Stimulated activated CD4-positive, alpha-beta T cell treated with anti-CD3 and anti-CD28 coated beads, TNF-alpha, amount 100 ng/mL, for 1 hour (primary cell): ENCODE data around the gene PSMD14.

Experiments
- DNase-seq, 3 donors: peaks; one replicate each; pipeline ENCODE4 v3.0.0-alpha.2; 2020; ENCODE audit warnings: low read depth in 3 of 3, low spot score in 1 of 3

Gene PSMD14

DNA sequence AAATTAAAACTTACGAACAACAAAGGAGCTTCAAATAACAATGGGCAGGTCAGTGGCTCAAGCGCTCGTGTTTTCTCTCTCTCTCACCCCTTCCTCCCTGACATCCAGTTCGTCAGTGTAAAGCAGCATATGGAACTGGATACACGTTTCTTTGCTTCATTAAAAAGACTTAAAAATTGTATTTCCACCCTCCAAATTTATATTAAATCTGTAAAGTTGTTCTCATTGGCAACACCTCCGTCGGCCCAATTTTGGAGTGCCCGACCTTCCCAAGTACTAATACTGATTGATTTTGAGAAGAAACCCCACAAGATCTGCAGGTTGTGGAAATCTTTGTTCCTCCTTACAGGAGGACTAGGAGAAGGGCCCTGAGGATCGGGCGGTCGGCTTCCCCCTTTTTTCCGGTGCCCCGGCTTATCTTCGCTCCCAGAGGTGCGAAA lies 110.1 kb downstream of the PSMD14 start:
- DNase-seq = no peak

- no peak for DNase-seq
These were observed 110.8 kb downstream of the PSMD14 start for GRCh38 chr2:161418715-161419637.

- DNase-seq = no peak
These were observed 111.5 kb downstream of the PSMD14 start for GRCh38 chr2:161419638-161420190.

DNA sequence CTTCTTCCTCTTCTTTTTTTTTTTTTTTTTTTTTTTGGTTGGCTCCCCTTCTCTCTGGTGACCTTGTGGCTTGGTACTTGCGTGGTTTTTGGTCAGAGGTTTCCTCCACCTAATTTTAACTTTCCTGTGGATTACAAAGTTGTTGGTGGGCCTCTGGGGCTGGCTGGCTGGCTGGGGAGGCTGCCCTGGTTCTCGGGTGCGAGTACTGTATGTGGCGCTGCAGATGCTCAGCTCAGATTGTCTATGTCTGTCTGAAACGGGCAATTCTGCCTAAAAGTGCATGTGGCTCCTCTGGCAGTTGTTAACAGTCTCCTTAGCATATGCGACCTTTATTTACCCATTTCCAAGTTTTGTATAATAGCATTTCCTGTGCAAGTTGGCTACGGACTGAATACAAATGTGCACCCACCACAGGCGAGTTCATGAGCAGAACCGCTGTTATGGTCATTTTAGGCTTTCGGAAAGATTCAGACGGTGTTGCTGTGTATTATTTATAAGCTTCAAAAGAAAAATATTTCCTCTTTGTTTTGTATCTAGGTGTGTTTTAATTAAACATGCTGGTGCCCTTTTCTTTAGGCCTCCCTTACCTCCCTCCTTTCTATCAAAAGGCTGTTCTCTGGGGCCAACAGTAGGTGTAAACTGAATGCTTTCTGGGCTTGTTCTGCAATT lies 112.3 kb downstream of the PSMD14 start:
- no peak for DNase-seq

DNA sequence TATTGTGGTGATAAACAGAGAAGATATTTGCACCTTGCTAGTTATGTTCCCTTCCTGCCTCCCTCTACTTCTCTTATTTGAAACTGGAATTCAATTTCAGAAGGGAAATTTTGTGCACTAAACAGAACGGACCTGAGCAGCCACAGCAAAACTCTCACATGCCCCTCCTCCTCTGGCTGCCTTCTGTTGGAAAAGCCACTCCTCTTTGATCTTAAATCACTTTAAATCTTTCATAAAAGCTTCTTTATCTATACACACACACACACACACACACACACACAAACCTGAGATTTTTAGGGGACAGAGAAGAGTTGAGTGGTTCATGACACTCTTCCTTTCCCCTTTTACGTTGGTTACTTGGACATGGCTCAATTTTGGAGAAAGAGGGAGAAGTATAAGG lies 113.5 kb downstream of the PSMD14 start:
- DNase-seq = no peak

- DNase-seq = no peak
These were observed 114.7 kb downstream of the PSMD14 start for GRCh38 chr2:161422816-161423403.

DNA sequence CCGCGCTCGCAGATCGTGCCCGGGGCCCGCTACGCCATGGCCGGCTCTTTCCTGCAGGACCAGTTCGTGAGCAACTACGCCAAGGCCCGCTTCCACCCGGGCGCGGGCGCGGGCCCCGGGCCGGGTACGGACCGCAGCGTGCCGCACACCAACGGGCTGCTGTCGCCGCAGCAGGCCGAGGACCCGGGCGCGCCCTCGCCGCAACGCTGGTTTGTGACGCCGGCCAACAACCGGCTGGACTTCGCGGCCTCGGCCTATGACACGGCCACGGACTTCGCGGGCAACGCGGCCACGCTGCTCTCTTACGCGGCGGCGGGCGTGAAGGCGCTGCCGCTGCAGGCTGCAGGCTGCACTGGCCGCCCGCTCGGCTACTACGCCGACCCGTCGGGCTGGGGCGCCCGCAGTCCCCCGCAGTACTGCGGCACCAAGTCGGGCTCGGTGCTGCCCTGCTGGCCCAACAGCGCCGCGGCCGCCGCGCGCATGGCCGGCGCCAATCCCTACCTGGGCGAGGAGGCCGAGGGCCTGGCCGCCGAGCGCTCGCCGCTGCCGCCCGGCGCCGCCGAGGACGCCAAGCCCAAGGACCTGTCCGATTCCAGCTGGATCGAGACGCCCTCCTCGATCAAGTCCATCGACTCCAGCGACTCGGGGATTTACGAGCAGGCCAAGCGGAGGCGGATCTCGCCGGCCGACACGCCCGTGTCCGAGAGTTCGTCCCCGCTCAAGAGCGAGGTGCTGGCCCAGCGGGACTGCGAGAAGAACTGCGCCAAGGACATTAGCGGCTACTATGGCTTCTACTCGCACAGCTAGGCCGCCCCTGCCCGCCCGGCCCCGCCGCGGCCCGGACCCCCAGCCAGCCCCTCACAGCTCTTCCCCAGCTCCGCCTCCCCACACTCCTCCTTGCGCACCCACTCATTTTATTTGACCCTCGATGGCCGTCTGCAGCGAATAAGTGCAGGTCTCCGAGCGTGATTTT lies 115.5 kb downstream of the PSMD14 start:
- DNase-seq = no peak

GRCh38 chr2:161424394-161424769 lies 116.2 kb downstream of the PSMD14 start:
- no peak for DNase-seq

GRCh38 chr2:161424891-161425727 lies 116.9 kb downstream of the PSMD14 start:
- DNase-seq = no peak

- DNase-seq = no peak
These were observed 117.7 kb downstream of the PSMD14 start for GRCh38 chr2:161425728-161426454.

GRCh38 chr2:161426455-161426921 lies 118.3 kb downstream of the PSMD14 start:
- no peak for DNase-seq

GRCh38 chr2:161426922-161427663 lies 118.9 kb downstream of the PSMD14 start:
- no peak for DNase-seq

DNA sequence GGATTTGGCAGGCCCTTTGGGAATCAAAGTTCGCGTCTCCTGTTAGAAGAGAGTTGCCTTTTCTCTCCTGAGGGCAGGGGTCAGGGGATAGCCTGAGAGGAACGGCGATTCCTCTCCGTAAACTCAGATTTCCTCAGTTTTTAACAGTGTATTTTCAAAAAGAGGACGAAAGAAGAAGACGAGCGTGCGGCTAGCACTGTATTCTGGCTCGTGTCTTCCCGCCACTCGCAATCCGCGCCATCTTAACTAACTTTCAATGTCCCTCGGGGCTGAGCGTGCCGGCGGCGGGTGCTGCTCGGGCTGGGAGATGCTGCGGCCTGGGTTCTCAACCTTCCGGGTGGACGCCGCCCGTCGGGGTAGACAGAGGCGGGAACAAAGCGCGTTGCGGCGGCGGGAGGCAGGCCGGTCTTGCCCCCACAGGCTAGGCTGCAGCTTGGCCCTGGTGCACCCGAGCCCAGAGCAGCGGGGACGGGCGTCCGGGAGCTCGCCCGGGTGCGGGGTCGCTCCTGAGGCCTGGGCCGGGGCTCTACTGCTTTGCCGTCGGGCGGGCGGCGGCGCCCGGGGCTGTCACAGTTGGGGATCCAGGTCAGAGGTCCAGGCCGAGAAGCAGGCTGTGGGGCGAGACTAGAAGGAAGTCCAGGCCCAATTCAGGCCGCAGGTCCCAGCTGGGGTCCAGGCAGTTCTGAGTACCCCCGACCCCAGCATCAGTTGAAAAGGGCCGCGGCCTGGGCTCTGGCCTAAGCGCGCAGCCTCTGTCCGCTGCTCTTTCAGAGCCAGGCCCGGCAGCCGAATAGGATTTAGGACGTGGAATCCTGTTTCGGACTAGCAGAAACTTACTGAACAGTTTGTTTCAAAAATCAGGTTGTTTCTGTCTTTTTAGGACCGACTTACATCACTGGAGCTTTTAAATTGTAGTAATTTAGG lies 119.7 kb downstream of the PSMD14 start:
- no peak for DNase-seq

- DNase-seq = no peak
These were observed 122.2 kb downstream of the PSMD14 start for GRCh38 chr2:161430386-161430785.

GRCh38 chr2:161432107-161432506 lies 123.9 kb downstream of the PSMD14 start:
- no peak for DNase-seq

- DNase-seq = no peak
These were observed 125.9 kb downstream of the PSMD14 start for GRCh38 chr2:161434118-161434517.

DNA sequence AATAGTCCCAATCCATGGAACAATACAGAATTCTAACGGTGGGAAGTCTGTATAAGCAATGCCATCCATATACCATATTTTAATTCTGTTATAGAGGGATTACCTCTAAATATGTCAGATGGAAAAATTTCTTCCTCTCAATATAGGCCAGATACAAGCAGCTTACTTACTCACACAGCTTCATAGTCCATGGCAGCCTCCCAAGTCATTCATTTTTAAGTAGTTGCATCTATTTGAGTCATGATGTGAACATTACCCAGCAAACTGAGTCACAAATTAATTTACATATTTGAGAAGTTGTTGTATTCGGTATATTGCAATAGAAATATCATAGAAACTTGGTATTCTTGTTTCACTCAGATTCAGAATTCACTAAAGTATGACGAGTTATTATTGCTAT lies 128.2 kb downstream of the PSMD14 start:
- DNase-seq = no peak
